Measurements from ENCODE around the gene P2RY4. TPM values are rescaled to one million over a fixed set of nuclear protein-coding genes. Genes with fewer than 3 reads are reported as not detected.
"Not testable (repeated sequence)": the region's sequence is repeated elsewhere in the genome, so short reads cannot be mapped to it uniquely, and the experiment has no call there.

P2RY4 gene
- total and polyA plus RNA-seq, 2 donors (not counting 1 experiment from before 2014, with no cell fraction given), result 0.34 to 0.76 TPM

DNA sequence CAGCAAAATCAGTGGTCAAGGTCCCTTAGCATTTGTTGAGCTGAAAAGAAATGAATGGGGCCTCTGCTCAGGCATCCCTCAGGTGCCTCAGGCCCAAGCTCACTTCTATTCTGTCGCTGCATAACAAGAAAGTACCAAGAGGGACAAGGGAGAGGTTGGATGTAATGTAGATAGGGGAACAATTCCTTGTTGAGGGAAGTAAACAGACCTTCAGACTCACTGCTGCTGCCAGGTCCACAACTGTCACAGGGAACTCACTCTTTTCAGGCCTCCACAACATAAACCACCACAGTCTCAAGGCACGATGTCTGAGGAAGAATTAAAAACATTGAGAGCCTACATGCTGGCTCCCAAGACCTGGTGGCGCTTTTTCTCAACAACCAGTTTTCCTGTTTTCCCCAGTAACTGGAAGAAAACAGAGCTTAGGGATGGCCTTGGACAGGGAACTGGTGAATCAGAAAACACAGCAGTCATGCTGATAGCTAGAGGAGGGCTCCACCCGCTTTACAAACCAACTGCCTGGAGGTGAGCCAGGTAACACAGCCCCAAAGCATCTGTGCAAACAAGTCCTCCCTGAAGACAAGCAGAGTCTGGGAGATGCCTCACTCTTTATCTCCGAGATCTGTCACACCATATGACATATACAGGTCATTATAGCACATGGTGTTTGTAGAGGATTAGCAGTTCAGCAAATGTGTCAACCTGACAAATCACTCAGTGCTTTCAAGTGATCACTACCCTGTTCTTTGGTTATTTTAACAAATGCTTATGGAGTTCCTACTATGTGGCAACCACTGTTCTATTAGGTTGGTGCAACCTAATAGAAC, 39.9 kb downstream of the P2RY4 start:
- Histone ChIP-seq H3K36me3 (replicated peaks in 1 of 2; ENCODE audit: control extremely low read depth in 1 of 2, control insufficient read depth in 1 of 2, extremely low read depth in 1 of 2, insufficient read depth in 2 of 2, low read length in 1 of 2) (no peaks in the 10 kb centered on the region), H3K4me3 (ENCODE audit: control extremely low read depth in 1 of 5, extremely low read depth in 1 of 5, insufficient read depth in 1 of 5, low read depth in 2 of 5, low read length in 4 of 5) (no peak overlapping the region), H3K4me1 (ENCODE audit: control insufficient read depth in 2 of 2, insufficient read depth in 2 of 2, low read length in 2 of 2) (no peaks in the 10 kb centered on the region), H3K27me3 (replicated peaks in 1 of 4; ENCODE audit: control extremely low read depth in 1 of 4, control insufficient read depth in 3 of 4, insufficient read depth in 4 of 4, low read length in 3 of 4) (no peaks in the 10 kb centered on the region), H3K27ac (ENCODE audit: low read length in 2 of 2) (no peak overlapping the region), H3K4me2 (replicated peaks; ENCODE audit: low read depth, low read length, poor library complexity, severe bottlenecking) (no peak overlapping the region), H3K79me2 (ENCODE audit: control insufficient read depth, insufficient read depth, low read length) (no peaks in the 10 kb centered on the region), H3K9ac (ENCODE audit: low read length) (no peak overlapping the region), H2AFZ (ENCODE audit: insufficient read depth, low read depth, low read length, poor library complexity, severe bottlenecking) (no peak overlapping the region), H4K20me1 (ENCODE audit: control insufficient read depth, insufficient read depth, low read length, poor library complexity, severe bottlenecking) (no peaks in the 10 kb centered on the region), H3K9me3 (ENCODE audit: control extremely low read depth in 1 of 3, control insufficient read depth in 2 of 3, insufficient read depth in 1 of 3, low read length in 2 of 3) (no peaks in the 10 kb centered on the region)
- DNase-seq (no peak), ATAC-seq (ENCODE audit: low read depth) (no peak)
- ChIA-PET POLR2A (no interaction called here), CTCF (no interaction called here)
- Mint-ChIP-seq H3K4me3 (no peak overlapping the region), H3K9me3 (ENCODE audit: insufficient read depth) (no peaks in the 10 kb centered on the region), H3K4me1 (no peaks in the 10 kb centered on the region), H3K27me3 (no peaks in the 10 kb centered on the region), H3K27ac (no peak overlapping the region)
- intact Hi-C loops (cut with micrococcal nuclease), result no loop called here
- no peak for TF ChIP-seq EZH2 (IDR thresholded peaks at IDR 0.05; ENCODE audit: borderline replicate concordance, insufficient read depth, low read depth, low read length, poor library complexity, severe bottlenecking)
- TF ChIP-seq, protein P1, sequence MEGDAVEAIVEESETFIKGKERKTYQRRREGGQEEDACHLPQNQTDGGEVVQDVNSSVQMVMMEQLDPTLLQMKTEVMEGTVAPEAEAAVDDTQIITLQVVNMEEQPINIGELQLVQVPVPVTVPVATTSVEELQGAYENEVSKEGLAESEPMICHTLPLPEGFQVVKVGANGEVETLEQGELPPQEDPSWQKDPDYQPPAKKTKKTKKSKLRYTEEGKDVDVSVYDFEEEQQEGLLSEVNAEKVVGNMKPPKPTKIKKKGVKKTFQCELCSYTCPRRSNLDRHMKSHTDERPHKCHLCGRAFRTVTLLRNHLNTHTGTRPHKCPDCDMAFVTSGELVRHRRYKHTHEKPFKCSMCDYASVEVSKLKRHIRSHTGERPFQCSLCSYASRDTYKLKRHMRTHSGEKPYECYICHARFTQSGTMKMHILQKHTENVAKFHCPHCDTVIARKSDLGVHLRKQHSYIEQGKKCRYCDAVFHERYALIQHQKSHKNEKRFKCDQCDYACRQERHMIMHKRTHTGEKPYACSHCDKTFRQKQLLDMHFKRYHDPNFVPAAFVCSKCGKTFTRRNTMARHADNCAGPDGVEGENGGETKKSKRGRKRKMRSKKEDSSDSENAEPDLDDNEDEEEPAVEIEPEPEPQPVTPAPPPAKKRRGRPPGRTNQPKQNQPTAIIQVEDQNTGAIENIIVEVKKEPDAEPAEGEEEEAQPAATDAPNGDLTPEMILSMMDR (IDR thresholded peaks at IDR 0.05), result no peak
- WGBS (ENCODE audit: insufficient coverage), result no CpG with 5 or more reads among the region's 5 CpGs

DNA sequence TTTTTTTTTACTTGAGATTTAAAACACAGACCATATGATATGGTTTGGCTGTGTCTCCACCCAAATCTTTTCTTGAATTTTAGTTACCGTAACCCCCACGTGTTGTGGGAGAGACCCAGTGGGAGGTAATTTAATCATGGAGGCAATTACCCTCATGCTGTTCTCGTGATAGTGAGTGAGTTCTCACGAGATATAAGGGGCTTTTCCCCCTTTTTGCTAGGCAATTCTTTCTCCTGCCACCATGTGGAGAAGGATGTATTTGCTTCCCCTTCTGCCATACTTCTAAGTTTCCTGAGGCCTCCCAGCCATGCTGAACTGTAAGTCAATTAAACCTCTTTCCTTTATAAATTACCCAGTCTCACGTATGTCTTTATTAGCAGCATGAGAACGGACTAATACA, 50.4 kb downstream of the P2RY4 start:
- intact Hi-C loops (cut with micrococcal nuclease); DNase-seq; H3K4me2 ChIP-seq (replicated peaks; ENCODE audit: low read depth, low read length, poor library complexity, severe bottlenecking); H4K20me1 ChIP-seq (ENCODE audit: control insufficient read depth, insufficient read depth, low read length, poor library complexity, severe bottlenecking); CTCF ChIA-PET; H3K4me1 ChIP-seq (ENCODE audit: control insufficient read depth in 2 of 2, insufficient read depth in 2 of 2, low read length in 2 of 2); H3K4me3 ChIP-seq (ENCODE audit: control extremely low read depth in 1 of 5, extremely low read depth in 1 of 5, insufficient read depth in 1 of 5, low read depth in 2 of 5, low read length in 4 of 5); H3K27me3 ChIP-seq (replicated peaks in 1 of 4; ENCODE audit: control extremely low read depth in 1 of 4, control insufficient read depth in 3 of 4, insufficient read depth in 4 of 4, low read length in 3 of 4); H2AFZ ChIP-seq (ENCODE audit: insufficient read depth, low read depth, low read length, poor library complexity, severe bottlenecking); H3K27me3 Mint-ChIP-seq; H3K4me3 Mint-ChIP-seq; H3K9me3 ChIP-seq (ENCODE audit: control extremely low read depth in 1 of 3, control insufficient read depth in 2 of 3, insufficient read depth in 1 of 3, low read length in 2 of 3); H3K36me3 ChIP-seq (replicated peaks in 1 of 2; ENCODE audit: control extremely low read depth in 1 of 2, control insufficient read depth in 1 of 2, extremely low read depth in 1 of 2, insufficient read depth in 2 of 2, low read length in 1 of 2); H3K4me1 Mint-ChIP-seq; POLR2A ChIA-PET; H3K27ac ChIP-seq (ENCODE audit: low read length in 2 of 2); H3K9me3 Mint-ChIP-seq (ENCODE audit: insufficient read depth); H3K27ac Mint-ChIP-seq; H3K79me2 ChIP-seq (ENCODE audit: control insufficient read depth, insufficient read depth, low read length); ATAC-seq (ENCODE audit: low read depth); H3K9ac ChIP-seq (ENCODE audit: low read length): not testable (repeated sequence)
- WGBS (ENCODE audit: insufficient coverage), result 91% methylated on average over 1 of the region's 6 CpGs
